ENCODE measurements around the gene PCSK6.

Gene PCSK6

GRCh38 chr15:101276501-101277037, 212.9 kb downstream of the PCSK6 start:
- peak; percentile 40 for DNase-seq (ENCODE audit: low read depth)

GRCh38 chr15:101275018-101275417, 214.5 kb downstream of the PCSK6 start:
- no peak for DNase-seq (ENCODE audit: low read depth)

GRCh38 chr15:101273534-101273933, 216.0 kb downstream of the PCSK6 start:
- DNase-seq (ENCODE audit: low read depth) = no peak

GRCh38 chr15:101272584-101272983, 216.9 kb downstream of the PCSK6 start:
- no peak for DNase-seq (ENCODE audit: low read depth)

GRCh38 chr15:101269479-101270223, 219.9 kb downstream of the PCSK6 start:
- no peak for DNase-seq (ENCODE audit: low read depth)

- DNase-seq (ENCODE audit: low read depth) = peak; percentile 79
These were observed 222.0 kb downstream of the PCSK6 start for GRCh38 chr15:101267320-101268104.

- no peak for DNase-seq (ENCODE audit: low read depth)
These were observed 222.7 kb downstream of the PCSK6 start for GRCh38 chr15:101266787-101267186.

- peak; percentile 37 for DNase-seq (ENCODE audit: low read depth)
These were observed 223.5 kb downstream of the PCSK6 start for GRCh38 chr15:101266034-101266433.

GRCh38 chr15:101264911-101265641, 224.4 kb downstream of the PCSK6 start:
- DNase-seq (ENCODE audit: low read depth) = no peak

- no peak for DNase-seq (ENCODE audit: low read depth)
These were observed 225.5 kb downstream of the PCSK6 start for GRCh38 chr15:101264011-101264410.

GRCh38 chr15:101262551-101262950, 227.0 kb downstream of the PCSK6 start:
- DNase-seq (ENCODE audit: low read depth) = peak; percentile 32

GRCh38 chr15:101258238-101259144, 231.0 kb downstream of the PCSK6 start:
- DNase-seq (ENCODE audit: low read depth) = peak; percentile 71

GRCh38 chr15:101256757-101257156, 232.8 kb downstream of the PCSK6 start:
- no peak for DNase-seq (ENCODE audit: low read depth)

GRCh38 chr15:101255615-101256241, 233.8 kb downstream of the PCSK6 start:
- peak; percentile 94 for DNase-seq (ENCODE audit: low read depth)

- DNase-seq (ENCODE audit: low read depth) = no peak
These were observed 234.5 kb downstream of the PCSK6 start for GRCh38 chr15:101255051-101255395.

- no peak for DNase-seq (ENCODE audit: low read depth)
These were observed 235.1 kb downstream of the PCSK6 start for GRCh38 chr15:101254157-101255050.
